CD4-positive, alpha-beta T cell treated with Interleukin-6 at 100 ng/mL for 8 hours (primary cell): ENCODE results near the gene SGCB.
"Not testable (repeated sequence)": the region's sequence is repeated elsewhere in the genome, so short reads cannot be mapped to it uniquely, and the experiment has no call there.

Experiments used
- DNase-seq: peaks from one replicate; pipeline ENCODE4 v3.0.0-alpha.2; 2020; ENCODE audit warnings: mixed read lengths, low spot score

Gene SGCB, protein sequence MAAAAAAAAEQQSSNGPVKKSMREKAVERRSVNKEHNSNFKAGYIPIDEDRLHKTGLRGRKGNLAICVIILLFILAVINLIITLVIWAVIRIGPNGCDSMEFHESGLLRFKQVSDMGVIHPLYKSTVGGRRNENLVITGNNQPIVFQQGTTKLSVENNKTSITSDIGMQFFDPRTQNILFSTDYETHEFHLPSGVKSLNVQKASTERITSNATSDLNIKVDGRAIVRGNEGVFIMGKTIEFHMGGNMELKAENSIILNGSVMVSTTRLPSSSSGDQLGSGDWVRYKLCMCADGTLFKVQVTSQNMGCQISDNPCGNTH

GRCh38 chr4:52038103-52038912 lies at the start of gene SGCB:
SGCB (minus strand) TSS chr4:52038299; CDS start chr4:52038259, 40 bp downstream.
- peak; percentile 63 for DNase-seq

DNA sequence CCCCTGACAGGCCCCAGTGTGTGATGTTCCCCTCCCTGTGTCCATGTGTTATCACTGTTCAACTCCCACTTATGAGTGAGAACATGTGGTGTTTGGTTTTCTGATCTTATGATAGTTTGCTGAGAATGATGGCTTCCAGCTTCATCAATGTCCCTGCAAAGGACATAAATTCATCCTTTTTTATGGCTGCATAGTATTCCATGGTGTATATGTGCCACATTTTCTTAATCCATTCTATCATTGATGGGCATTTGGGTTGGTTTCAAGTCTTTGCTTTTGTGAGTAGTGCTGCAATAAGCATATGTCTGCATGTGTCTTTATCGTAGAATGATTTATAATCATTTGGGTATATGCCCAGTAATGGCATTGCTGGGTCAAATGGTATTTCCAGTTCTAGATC lies 48.3 kb upstream of the SGCB start:
- DNase-seq: not testable (repeated sequence)

DNA sequence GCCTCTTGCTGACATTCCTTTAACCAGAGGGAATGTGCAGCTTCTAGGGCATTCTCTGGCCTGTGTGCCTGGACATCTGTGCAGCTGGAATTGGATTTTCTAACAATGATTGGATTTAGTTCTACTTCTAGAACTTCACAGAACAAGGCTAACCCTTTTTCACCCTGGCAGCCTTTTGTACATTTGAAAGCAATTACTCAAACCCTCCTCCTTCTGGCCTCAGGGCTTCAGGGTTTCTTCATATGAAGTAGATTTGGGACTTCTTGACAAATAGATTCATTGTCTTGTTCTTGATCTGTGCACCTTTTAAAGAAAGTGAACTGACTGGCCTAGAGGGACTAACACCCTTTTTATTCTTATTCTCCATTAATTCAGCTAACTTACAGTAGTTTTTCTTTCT lies 43.1 kb upstream of the SGCB start:
- no peak for DNase-seq

- DNase-seq: no peak
Measured at GRCh38 chr4:52079659-52080058, 41.6 kb upstream of the SGCB start.

DNA sequence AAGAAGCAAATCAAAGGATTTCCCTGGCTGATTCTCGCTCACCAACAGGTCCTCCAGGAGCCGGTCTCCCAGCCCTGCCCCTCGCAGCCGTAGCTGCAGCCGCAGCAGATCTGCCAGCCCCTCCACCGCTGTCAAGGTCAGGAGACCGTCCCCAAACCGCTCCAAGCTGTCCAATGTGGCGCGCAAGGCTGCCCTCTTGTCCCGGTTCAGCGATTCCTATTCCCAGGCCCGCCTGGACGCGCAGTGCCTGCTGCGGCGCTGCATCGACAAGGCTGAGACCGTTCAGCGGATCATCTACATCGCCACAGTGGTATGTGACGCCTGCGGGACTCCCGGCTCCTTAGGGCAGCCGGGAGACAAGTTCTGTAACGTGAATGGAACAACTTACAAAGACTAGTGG lies 38.6 kb upstream of the SGCB start:
- no peak for DNase-seq

DNA sequence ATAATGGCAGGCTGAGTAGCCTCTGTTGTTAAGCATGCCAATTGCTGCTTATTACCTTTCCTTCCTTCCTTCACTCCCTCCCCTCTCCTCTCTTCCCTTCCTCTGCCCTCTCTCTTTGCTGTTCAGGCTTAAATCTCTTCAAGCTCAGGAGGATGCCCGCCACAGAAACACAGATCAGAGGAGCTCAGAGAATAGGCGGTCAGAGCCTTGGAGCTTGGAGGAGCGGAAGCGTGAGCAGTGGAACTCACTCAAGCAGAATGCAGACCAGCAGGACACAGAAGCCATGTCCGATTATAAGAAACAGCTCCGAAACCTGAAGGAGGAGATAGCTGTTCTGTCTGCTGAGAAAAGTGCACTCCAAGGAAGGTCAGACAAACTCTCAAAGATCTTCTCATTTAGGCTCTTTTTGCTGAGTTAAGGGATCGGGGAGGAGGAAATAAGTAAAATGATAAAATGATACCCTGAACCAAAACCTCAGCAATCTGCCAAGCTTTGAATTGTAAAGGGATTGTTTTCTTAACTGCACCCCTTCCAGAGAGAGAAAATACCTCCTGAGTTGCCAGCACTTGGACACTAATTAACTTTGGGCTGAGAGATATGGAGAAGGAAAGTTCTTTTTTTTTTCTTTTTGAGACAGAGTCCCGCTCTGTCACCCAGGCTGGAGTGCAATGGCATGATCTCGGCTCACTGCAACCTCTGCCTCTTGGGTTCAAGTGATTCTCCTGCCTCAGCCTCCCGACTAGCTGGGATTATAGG lies 33.9 kb upstream of the SGCB start:
- no peak for DNase-seq

GRCh38 chr4:52069571-52069970 lies 31.5 kb upstream of the SGCB start:
- no peak for DNase-seq

DNA sequence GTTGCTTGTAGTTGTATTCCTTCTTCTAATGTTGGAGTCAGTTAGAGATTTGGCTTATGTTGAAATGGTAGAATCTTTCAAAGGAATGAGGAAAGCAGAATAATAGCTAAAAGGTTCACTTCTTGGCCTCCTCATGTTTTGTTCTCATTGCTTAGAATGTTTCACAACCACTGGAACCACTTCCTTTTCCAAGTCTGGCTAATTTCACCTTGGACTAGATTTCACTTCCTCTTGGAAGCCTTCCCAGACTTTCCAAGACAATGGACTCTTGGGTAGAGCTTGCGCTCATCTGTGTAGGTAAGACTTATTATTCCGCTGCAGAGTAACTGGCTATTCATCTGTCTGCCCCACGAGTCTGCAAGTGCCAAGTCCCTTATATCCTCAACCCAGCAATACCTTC lies 21.3 kb upstream of the SGCB start:
- DNase-seq: no peak

- no peak for DNase-seq
Measured at GRCh38 chr4:52058275-52058674, 20.2 kb upstream of the SGCB start.

GRCh38 chr4:52057196-52057595 lies 19.1 kb upstream of the SGCB start:
- no peak for DNase-seq

- no peak for DNase-seq
Measured at GRCh38 chr4:52054254-52054653, 16.2 kb upstream of the SGCB start.

- DNase-seq: no peak
Measured at GRCh38 chr4:52052475-52052780, 14.3 kb upstream of the SGCB start.

DNA sequence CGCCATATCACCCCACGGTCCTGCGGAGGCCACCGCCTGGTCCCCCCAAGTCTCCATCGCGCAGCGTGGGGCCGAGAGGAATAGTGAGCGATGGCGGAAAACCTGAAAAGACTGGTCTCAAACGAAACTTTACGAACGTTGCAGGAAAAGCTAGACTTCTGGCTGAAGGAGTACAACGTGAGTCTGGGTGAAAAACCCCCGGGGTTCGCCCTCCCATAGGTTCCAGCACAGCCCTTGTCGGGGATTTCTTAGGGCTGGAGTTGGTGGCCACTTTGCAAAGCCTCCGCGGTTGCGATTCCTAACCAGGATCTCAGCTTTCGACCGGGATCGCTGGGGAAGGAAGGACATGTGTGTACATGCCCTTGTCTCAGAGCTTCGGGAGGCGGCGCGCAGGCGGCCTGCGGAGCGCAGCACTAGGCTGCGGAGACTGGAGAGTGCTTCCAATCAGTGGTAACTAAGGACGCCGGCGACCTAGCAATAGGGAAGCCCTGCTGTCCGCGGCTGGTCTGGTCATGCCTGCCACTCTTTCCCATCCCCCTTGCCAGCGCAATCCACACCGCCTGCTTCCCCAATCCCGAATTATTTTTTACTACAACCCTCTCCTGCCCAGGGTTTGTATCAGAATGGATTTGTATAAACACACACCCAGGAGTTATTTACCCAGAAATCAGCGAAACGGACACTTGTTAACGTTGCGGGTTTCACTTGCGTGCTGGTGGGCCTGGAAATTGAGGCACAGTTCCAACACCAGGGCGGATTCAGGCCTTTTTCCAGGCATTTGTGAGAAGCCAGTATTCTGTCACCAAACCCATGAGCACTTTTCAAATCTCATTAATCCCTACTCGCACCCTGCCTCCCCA lies 13.7 kb upstream of the SGCB start:
- no peak for DNase-seq

GRCh38 chr4:52051213-52051614 lies 13.1 kb upstream of the SGCB start, which contains the start of gene SPATA18:
SPATA18 (plus strand) TSS chr4:52051304; CDS start chr4:52051705, 401 bp downstream.
- no peak for DNase-seq

- no peak for DNase-seq
Measured at GRCh38 chr4:52049266-52049665, 11.2 kb upstream of the SGCB start.

GRCh38 chr4:52045028-52045427 lies 6.9 kb upstream of the SGCB start:
- DNase-seq: no peak

DNA sequence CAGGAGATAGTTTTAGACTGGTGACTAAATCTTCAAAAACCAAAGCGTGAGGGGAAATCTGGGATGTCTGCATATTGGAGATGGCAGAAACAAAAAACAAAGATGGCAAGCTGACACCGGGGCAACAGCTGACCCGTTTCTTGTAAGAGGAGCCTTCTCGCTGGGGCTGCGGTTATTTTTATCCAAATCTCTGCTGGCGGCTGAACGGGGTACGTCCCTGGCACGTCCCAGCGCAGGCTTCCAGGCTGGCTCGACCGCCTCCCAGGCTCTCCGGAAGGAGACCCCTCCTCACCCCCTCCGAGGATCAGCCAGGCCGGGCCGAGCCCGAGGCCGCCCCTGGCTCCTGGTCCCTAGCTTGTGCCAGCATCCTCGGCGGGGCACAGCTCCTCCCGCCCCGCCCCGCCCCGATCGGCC lies 403 bp downstream of the SGCB start:
- DNase-seq: peak; percentile 2

GRCh38 chr4:52036886-52037530 lies 1.1 kb downstream of the SGCB start:
- no peak for DNase-seq

DNA sequence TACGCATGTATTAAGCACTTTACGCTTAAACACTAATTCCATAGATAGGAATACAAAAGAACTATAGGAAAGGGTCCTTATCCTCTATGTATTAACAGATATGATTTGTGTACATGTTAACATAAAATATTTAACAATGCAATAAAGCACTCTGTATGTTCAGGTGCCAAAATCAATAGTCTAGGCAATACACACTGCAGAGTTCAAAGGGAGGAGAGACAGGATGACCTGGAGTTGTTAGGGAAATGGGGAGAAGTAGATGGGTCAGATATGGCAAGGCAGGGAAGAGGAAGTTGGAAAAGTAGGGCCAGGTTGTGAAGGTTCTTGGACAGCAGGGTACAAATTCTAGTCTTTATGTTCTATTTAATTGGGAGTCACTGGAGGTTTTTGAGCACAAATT lies 2.9 kb downstream of the SGCB start:
- no peak for DNase-seq

DNA sequence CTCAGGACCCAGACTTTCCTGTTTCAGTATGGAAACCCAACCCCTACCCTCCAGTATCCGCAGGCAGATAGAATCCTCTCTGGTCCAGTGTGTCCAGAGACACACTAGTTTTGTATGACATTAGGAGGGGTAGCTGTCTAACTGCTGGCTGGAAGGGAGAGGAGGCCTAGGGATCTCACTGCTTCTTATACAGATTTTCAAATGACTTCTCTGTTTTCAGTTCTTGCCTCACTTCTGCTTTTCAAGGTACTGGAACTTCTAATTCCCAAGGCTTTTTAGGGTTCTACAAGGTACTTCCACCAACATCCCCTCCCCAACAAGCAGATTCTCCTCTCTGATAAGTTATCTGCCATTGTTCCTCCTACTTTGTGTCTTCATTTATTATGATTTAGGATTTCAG lies 6.1 kb downstream of the SGCB start:
- no peak for DNase-seq

GRCh38 chr4:52028970-52029369 lies 9.1 kb downstream of the SGCB start:
- DNase-seq: no peak
